HL-60 (cell line): Measurements from ENCODE around the gene ABCA2.

Source experiments
- DNase-seq, 2 experiments: peaks; one replicate each; pipeline ENCODE4 v3.0.0-alpha.2; 2010 to 2020; ENCODE audit warnings: low read depth in 1 of 2, low spot score in 1 of 2
- H3K27ac ChIP-seq: fragments of 250-450 bp; sonication (Bioruptor Pico); replicated peaks from 2 replicates; pipeline ENCODE4 v1.5.1; 2020; ENCODE audit warnings: mild to moderate bottlenecking, moderate library complexity
- H3K27me3 ChIP-seq: fragments of 250-450 bp; sonication (Bioruptor Pico); 2 replicates; pipeline ENCODE4 v1.5.1; 2021; ENCODE audit warnings: mild to moderate bottlenecking, moderate library complexity; ENCODE audit not compliant: insufficient read depth, poor library complexity, severe bottlenecking
- H3K4me3 ChIP-seq: replicated peaks from 2 replicates; pipeline ENCODE4 v1.5.1; 2011; ENCODE audit warnings: mild to moderate bottlenecking, control low read depth, low read length; ENCODE audit not compliant: insufficient read depth
- GABPA ChIP-seq: IDR thresholded peaks from 2 replicates; pipeline ENCODE4 v1.6.1; 2012; ENCODE audit warnings: low read depth
- POLR2AphosphoS5 ChIP-seq: IDR thresholded peaks from 2 replicates; pipeline ENCODE4 v1.6.1; 2012; ENCODE audit warnings: low read depth
- SPI1 ChIP-seq: IDR thresholded peaks from 2 replicates; pipeline ENCODE4 v1.6.1; 2012; ENCODE audit warnings: low read depth, mild to moderate bottlenecking, borderline replicate concordance
- TF ChIP-seq, protein P1 (sequence below): IDR thresholded peaks from one replicate; pipeline ENCODE4 v1.5.1; 2011; ENCODE audit warnings: low read length, control low read depth, inconsistent platforms; ENCODE audit not compliant: insufficient read depth
- TF ChIP-seq, protein P2 (sequence below): IDR thresholded peaks from 2 replicates; pipeline ENCODE4 v1.6.1; 2012; ENCODE audit warnings: low read depth; ENCODE audit not compliant: insufficient replicate concordance

The ABCA2 gene

GRCh38 chr9:137068539-137069507 lies 40.8 kb upstream of the ABCA2 start:
- DNase-seq: no peak
- TF ChIP-seq, protein P1, sequence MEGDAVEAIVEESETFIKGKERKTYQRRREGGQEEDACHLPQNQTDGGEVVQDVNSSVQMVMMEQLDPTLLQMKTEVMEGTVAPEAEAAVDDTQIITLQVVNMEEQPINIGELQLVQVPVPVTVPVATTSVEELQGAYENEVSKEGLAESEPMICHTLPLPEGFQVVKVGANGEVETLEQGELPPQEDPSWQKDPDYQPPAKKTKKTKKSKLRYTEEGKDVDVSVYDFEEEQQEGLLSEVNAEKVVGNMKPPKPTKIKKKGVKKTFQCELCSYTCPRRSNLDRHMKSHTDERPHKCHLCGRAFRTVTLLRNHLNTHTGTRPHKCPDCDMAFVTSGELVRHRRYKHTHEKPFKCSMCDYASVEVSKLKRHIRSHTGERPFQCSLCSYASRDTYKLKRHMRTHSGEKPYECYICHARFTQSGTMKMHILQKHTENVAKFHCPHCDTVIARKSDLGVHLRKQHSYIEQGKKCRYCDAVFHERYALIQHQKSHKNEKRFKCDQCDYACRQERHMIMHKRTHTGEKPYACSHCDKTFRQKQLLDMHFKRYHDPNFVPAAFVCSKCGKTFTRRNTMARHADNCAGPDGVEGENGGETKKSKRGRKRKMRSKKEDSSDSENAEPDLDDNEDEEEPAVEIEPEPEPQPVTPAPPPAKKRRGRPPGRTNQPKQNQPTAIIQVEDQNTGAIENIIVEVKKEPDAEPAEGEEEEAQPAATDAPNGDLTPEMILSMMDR: no peak
- TF ChIP-seq, protein P2, sequence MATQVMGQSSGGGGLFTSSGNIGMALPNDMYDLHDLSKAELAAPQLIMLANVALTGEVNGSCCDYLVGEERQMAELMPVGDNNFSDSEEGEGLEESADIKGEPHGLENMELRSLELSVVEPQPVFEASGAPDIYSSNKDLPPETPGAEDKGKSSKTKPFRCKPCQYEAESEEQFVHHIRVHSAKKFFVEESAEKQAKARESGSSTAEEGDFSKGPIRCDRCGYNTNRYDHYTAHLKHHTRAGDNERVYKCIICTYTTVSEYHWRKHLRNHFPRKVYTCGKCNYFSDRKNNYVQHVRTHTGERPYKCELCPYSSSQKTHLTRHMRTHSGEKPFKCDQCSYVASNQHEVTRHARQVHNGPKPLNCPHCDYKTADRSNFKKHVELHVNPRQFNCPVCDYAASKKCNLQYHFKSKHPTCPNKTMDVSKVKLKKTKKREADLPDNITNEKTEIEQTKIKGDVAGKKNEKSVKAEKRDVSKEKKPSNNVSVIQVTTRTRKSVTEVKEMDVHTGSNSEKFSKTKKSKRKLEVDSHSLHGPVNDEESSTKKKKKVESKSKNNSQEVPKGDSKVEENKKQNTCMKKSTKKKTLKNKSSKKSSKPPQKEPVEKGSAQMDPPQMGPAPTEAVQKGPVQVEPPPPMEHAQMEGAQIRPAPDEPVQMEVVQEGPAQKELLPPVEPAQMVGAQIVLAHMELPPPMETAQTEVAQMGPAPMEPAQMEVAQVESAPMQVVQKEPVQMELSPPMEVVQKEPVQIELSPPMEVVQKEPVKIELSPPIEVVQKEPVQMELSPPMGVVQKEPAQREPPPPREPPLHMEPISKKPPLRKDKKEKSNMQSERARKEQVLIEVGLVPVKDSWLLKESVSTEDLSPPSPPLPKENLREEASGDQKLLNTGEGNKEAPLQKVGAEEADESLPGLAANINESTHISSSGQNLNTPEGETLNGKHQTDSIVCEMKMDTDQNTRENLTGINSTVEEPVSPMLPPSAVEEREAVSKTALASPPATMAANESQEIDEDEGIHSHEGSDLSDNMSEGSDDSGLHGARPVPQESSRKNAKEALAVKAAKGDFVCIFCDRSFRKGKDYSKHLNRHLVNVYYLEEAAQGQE: no peak
- no peak for TF ChIP-seq SPI1
- TF ChIP-seq GABPA: no peak
- no peak for TF ChIP-seq POLR2AphosphoS5
- Histone ChIP-seq H3K27ac (no peak overlapping the region), H3K27me3 (no peaks in the 10 kb centered on the region), H3K4me3 (peak overlapping the region; percentile 50)

- peak; percentile 81 to 86 for DNase-seq
- no peak overlapping the region for H3K4me3 ChIP-seq
- H3K27ac ChIP-seq: no peak overlapping the region
Observed at GRCh38 chr9:137067860-137068538, 40.0 kb upstream of the ABCA2 start.

GRCh38 chr9:137066096-137066861 lies 38.2 kb upstream of the ABCA2 start:
- H3K27me3 ChIP-seq: no peaks in the 10 kb centered on the region
- TF ChIP-seq SPI1 (no peak), POLR2AphosphoS5 (no peak)
- TF ChIP-seq, protein P2: no peak
- no peak overlapping the region for H3K27ac ChIP-seq
- no peak overlapping the region for H3K4me3 ChIP-seq
- DNase-seq: no peak

More at GRCh38 chr9:137067860-137068538, 40.0 kb upstream of the ABCA2 start:
- H3K27me3 ChIP-seq: no peaks in the 10 kb centered on the region
- TF ChIP-seq, protein P1: peak; percentile 74
- TF ChIP-seq SPI1: no peak
